Calu3 (cell line): ENCODE results near the gene MIF. TPM values are rescaled to one million over a fixed set of nuclear protein-coding genes. Genes with fewer than 3 reads are reported as not detected.
"Not testable (repeated sequence)": the region's sequence is repeated elsewhere in the genome, so short reads cannot be mapped to it uniquely, and the experiment has no call there.

ENCODE experiments used
- BruUV-seq: library from RNA; stranded (reverse); fragments of 400-500 nt; replicated peaks from 2 replicates; lab custom pipeline; 2021; lab: Mats Ljungman, UMichigan
- CTCF ChIA-PET: fragments of 300-600 bp; sonication (Branson Sonifier 250); formaldehyde crosslinking; loops from one replicate; lab custom pipeline; 2022; ENCODE audit warnings: antibody characterized with exemption; lab: Charles Lee
- DNase-seq: peaks from one replicate; pipeline ENCODE4 v3.0.0; 2022
- H3K27ac Mint-ChIP-seq: one replicate; pipeline ENCODE4 v1.8.0; 2022; ENCODE audit warnings: mixed read lengths; ENCODE audit not compliant: unreplicated experiment
- H3K27me3 Mint-ChIP-seq: one replicate; pipeline ENCODE4 v1.8.0; 2022; ENCODE audit warnings: mixed read lengths; ENCODE audit not compliant: unreplicated experiment
- H3K36me3 Mint-ChIP-seq: one replicate; pipeline ENCODE4 v1.8.0; 2022; ENCODE audit warnings: mild to moderate bottlenecking, moderate library complexity, mixed read lengths; ENCODE audit not compliant: insufficient read depth, unreplicated experiment
- H3K4me1 Mint-ChIP-seq: one replicate; pipeline ENCODE4 v1.8.0; 2022; ENCODE audit warnings: mild to moderate bottlenecking, low read depth, mixed read lengths; ENCODE audit not compliant: unreplicated experiment
- H3K4me3 Mint-ChIP-seq: one replicate; pipeline ENCODE4 v1.8.0; 2022; ENCODE audit warnings: mild to moderate bottlenecking, low read depth, moderate library complexity, mixed read lengths; ENCODE audit not compliant: unreplicated experiment
- H3K9me3 Mint-ChIP-seq: one replicate; pipeline ENCODE4 v1.8.0; 2022; ENCODE audit warnings: low read depth, mixed read lengths; ENCODE audit not compliant: unreplicated experiment
- intact Hi-C: fragments of 100-400 bp; cut with micrococcal nuclease; formaldehyde crosslinking; loops from one replicate; pipeline ENCODE4 v1.10.0; 2022; ENCODE audit not compliant: unreplicated experiment
- total RNA-seq: library from RNA; stranded (reverse); gene quantifications from 2 replicates; pipeline ENCODE4 v1.2.3, GENCODE V29; 2022
- TF ChIP-seq, protein P1 (sequence below): fragments of 200-600 bp; IDR thresholded peaks from one replicate; pipeline ENCODE4 v1.8.0; 2022; ENCODE audit warnings: antibody characterized with exemption; ENCODE audit not compliant: unreplicated experiment

Gene MIF
- total RNA-seq, 1 experiment from 2014 or later, result 679 TPM

DNA sequence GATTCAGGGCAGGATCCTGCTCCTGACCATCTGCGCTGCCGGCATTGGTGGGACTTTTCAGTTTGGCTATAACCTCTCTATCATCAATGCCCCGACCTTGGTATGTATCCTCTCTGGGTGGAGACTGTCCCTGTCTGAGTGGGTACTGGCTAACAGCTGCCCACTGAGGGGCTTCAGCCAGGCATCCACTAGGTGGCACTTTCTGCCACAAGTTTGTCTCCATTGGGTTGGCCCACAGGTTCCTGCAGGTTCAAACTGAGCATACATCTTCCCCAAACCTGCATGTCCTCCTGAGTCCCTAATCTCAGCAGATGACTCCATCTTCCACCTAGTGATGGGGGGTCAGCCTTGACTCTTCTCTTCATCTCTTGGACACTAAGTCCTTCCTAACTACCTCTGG lies 32.1 kb upstream of the MIF start:
- intact Hi-C loops, result loop anchor here (5.0 kb wide), 1 partner anchor 95 kb away; no protein-coding TSS in a partner anchor
- H3K27ac Mint-ChIP-seq, result no peak overlapping the region
- BruUV-seq, result no TSS peak
- no peaks in the 10 kb centered on the region for H3K27me3 Mint-ChIP-seq
- peak; percentile 60 for DNase-seq
- CTCF ChIA-PET, result interaction anchor here (1.3 kb wide), 1 partner anchor 12 kb away, joined by 4 read pairs; no protein-coding TSS in a partner anchor
- H3K9me3 Mint-ChIP-seq, result no peaks in the 10 kb centered on the region
- TF ChIP-seq, protein P1, sequence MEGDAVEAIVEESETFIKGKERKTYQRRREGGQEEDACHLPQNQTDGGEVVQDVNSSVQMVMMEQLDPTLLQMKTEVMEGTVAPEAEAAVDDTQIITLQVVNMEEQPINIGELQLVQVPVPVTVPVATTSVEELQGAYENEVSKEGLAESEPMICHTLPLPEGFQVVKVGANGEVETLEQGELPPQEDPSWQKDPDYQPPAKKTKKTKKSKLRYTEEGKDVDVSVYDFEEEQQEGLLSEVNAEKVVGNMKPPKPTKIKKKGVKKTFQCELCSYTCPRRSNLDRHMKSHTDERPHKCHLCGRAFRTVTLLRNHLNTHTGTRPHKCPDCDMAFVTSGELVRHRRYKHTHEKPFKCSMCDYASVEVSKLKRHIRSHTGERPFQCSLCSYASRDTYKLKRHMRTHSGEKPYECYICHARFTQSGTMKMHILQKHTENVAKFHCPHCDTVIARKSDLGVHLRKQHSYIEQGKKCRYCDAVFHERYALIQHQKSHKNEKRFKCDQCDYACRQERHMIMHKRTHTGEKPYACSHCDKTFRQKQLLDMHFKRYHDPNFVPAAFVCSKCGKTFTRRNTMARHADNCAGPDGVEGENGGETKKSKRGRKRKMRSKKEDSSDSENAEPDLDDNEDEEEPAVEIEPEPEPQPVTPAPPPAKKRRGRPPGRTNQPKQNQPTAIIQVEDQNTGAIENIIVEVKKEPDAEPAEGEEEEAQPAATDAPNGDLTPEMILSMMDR, result peak; percentile 61
- no peak overlapping the region for H3K4me3 Mint-ChIP-seq
- peaks cover 25% of the 10 kb centered on the region for H3K36me3 Mint-ChIP-seq
- H3K4me1 Mint-ChIP-seq, result peaks cover 12% of the 10 kb centered on the region

DNA sequence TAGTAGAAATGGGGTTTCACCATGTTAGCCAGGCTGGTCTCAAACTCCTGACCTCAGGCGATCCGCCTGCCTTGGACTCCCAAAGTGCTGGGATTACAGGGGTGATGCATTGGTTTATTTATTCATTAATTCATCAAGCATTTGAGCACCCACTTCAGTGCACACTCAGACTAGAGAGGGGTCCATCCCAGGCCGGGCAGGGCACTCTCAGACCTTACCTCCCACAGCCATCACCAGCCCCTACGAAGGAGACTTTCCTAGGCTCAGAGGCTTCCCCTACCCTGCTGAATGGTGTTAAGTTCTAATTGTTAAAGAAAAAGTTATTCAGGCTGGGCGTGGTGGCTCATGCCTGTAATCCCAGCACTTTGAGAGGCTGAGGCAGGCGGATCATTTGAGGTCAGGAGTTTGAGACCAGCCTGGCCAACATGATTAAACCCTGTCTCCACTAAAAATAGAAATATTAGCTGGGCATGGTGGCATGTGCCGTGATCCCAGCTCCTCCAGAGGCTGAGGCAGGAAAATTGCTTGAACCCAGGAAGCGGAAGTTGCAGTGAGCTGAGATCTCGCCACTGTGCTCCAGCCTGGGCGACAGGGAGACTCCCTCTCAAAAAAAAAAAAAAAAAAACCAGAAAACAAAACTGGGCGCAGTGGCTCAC lies 29.6 kb upstream of the MIF start:
- CTCF ChIA-PET, result interaction anchor here (1.2 kb wide), 1 partner anchor 74 kb away, joined by 3 read pairs; no protein-coding TSS in a partner anchor
- intact Hi-C loops, result loop anchor here (5.0 kb wide), 1 partner anchor 93 kb away; no protein-coding TSS in a partner anchor
- not testable (repeated sequence) for H3K27ac Mint-ChIP-seq

DNA sequence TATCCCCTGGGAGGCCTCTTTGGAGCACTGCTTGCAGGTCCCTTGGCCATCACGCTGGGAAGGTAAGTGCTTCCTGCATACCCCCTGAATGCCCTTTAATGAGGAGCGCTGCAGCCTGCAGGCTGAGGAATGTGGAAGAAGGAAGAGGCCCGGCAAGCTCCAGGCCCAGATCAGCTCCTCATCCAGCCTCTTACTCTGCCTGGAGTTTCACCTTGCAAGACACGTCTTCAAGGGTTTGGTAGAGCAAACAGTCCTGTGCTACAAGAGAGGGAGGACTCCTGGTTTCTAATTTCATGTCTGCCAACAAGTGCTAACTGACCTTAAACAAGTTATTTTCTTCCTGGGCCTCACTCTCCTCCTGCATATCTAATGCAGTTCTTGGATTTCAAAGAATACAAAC lies 25.6 kb upstream of the MIF start:
- intact Hi-C loops, result no loop called here
- H3K36me3 Mint-ChIP-seq, result peaks cover 10% of the 10 kb centered on the region
- DNase-seq, result no peak
- H3K9me3 Mint-ChIP-seq, result no peaks in the 10 kb centered on the region
- TF ChIP-seq, protein P1, result no peak
- H3K4me1 Mint-ChIP-seq, result no peaks in the 10 kb centered on the region
- H3K27me3 Mint-ChIP-seq, result no peaks in the 10 kb centered on the region
- BruUV-seq, result no TSS peak
- CTCF ChIA-PET, result interaction anchor here (2.3 kb wide), 1 partner anchor 25 kb away, joined by 6 read pairs; the partner anchor contains the start of gene MIF
- no peak overlapping the region for H3K4me3 Mint-ChIP-seq
- H3K27ac Mint-ChIP-seq, result no peak overlapping the region

More for the DNA sequence above, 29.6 kb upstream of the MIF start:
- not testable (repeated sequence) for H3K27me3 Mint-ChIP-seq, H3K36me3 Mint-ChIP-seq, BruUV-seq, H3K4me1 Mint-ChIP-seq, DNase-seq, H3K9me3 Mint-ChIP-seq, H3K4me3 Mint-ChIP-seq

DNA sequence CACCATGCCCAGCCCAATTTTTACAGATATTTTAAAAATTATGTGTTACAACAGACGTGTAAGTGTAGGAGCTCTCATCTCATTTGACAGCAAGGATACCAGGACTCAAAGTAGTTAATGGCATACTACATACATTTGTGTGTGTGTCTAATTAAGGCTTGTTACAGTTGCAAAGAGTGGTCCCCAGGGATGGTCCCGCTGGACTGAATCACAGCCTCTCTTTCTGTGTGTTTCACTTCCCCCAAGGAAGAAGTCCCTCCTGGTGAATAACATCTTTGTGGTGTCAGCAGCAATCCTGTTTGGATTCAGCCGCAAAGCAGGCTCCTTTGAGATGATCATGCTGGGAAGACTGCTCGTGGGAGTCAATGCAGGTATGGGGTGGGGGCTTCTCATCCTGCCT lies 19.3 kb upstream of the MIF start:
- Mint-ChIP-seq H3K36me3 (peaks cover 6% of the 10 kb centered on the region), H3K4me1 (no peaks in the 10 kb centered on the region), H3K9me3 (no peaks in the 10 kb centered on the region), H3K27me3 (no peaks in the 10 kb centered on the region), H3K4me3 (no peak overlapping the region), H3K27ac (no peak overlapping the region)
- BruUV-seq, result no TSS peak
- TF ChIP-seq, protein P1, result no peak
- CTCF ChIA-PET, result no interaction called here
- intact Hi-C loops, result no loop called here
- DNase-seq, result no peak

DNA sequence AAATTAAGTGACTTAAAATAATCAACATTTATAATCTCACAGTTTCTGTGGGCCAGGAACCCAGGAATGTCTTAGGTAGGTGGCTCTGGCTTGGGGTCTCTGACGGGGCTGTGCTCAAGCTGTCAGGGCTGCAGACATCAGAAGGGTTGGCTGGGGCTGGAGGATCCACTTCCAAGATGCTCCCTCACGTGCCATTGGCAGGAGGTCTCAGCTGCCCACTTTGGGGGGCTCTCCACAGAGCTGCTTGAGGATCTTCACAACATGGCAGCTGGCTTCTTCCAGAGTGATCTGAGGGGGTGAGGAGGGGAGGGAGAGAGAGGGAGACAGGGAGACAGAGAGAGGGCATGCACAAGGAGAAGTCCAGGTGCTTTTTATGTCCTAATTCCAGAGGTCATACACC lies 18.4 kb upstream of the MIF start:
- intact Hi-C loops, result no loop called here
- Mint-ChIP-seq H3K9me3 (no peaks in the 10 kb centered on the region), H3K27me3 (no peaks in the 10 kb centered on the region), H3K36me3 (peaks cover 6% of the 10 kb centered on the region), H3K27ac (no peak overlapping the region), H3K4me3 (no peak overlapping the region), H3K4me1 (no peaks in the 10 kb centered on the region)
- DNase-seq, result no peak
- TF ChIP-seq, protein P1, result no peak
- BruUV-seq, result no TSS peak
- CTCF ChIA-PET, result interaction anchor here (1.0 kb wide), 1 partner anchor 18 kb away, joined by 3 read pairs; the partner anchor contains the start of gene MIF
